ENCODE measurements around the gene C9orf57.

DNA sequence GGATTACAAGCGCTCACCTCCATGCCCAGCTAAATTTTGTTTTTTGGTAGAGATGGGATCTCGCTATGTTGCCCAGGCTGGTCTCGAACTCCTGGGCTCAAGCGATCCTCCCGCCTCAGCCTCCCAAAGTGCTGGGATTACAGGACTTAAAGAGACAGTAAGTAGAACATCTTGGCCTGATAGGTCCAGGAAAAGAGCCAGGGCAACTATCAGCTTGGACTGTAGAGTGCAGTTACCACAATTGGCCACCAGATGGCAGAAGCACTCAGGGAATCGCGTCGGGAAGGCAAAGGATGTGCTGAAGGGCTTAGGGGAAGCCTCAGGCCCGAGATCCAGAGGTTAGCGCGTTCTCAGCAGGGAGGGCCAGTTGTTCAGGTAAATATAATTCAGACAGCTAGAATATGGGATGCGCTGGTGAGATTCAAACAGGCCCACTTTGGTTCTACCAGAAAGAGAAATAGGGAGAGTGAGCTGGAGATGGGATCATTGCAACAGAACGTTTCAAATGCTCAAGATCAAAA is 21.5 kb downstream of the C9orf57 start:
- TF ChIP-seq, protein P1, sequence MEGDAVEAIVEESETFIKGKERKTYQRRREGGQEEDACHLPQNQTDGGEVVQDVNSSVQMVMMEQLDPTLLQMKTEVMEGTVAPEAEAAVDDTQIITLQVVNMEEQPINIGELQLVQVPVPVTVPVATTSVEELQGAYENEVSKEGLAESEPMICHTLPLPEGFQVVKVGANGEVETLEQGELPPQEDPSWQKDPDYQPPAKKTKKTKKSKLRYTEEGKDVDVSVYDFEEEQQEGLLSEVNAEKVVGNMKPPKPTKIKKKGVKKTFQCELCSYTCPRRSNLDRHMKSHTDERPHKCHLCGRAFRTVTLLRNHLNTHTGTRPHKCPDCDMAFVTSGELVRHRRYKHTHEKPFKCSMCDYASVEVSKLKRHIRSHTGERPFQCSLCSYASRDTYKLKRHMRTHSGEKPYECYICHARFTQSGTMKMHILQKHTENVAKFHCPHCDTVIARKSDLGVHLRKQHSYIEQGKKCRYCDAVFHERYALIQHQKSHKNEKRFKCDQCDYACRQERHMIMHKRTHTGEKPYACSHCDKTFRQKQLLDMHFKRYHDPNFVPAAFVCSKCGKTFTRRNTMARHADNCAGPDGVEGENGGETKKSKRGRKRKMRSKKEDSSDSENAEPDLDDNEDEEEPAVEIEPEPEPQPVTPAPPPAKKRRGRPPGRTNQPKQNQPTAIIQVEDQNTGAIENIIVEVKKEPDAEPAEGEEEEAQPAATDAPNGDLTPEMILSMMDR (IDR thresholded peaks at IDR 0.05): peak; percentile 78 to 96 (median 93)
- no peak for TF ChIP-seq POLR2A (IDR thresholded peaks at IDR 0.05)
- no peak for TF ChIP-seq POLR2AphosphoS5 (IDR thresholded peaks at IDR 0.05; ENCODE audit: insufficient read depth in 1 of 2, low read depth in 1 of 2)

All from vagina (tissue), 2 donors.